Superior temporal gyrus (tissue), 1 donor: Measurements from ENCODE around the gene CTXND1.
"Not testable (repeated sequence)": the region's sequence is repeated elsewhere in the genome, so short reads cannot be mapped to it uniquely, and the experiment has no call there.

Experiments
- DNase-seq: peaks from one replicate; pipeline ENCODE4 v3.0.0-alpha.2; 2016; ENCODE audit errors: extremely low spot score

CTXND1 gene

GRCh38 chr15:80160570-80161156 lies 91.3 kb downstream of the CTXND1 start:
- DNase-seq = peak; percentile 35

- DNase-seq = no peak
Measured at GRCh38 chr15:80159811-80160569, 92.0 kb downstream of the CTXND1 start.

- DNase-seq = no peak
Measured at GRCh38 chr15:80159301-80159700, 92.7 kb downstream of the CTXND1 start.

GRCh38 chr15:80157215-80157614 lies 94.8 kb downstream of the CTXND1 start:
- no peak for DNase-seq

- DNase-seq = no peak
Measured at GRCh38 chr15:80156176-80156720, 95.8 kb downstream of the CTXND1 start.

GRCh38 chr15:80155378-80156175 lies 96.4 kb downstream of the CTXND1 start:
- DNase-seq = not testable (repeated sequence)

GRCh38 chr15:80155001-80155377 lies 97.0 kb downstream of the CTXND1 start:
- no peak for DNase-seq

- DNase-seq = no peak
Measured at GRCh38 chr15:80154336-80154735, 97.7 kb downstream of the CTXND1 start.

GRCh38 chr15:80153900-80154299 lies 98.1 kb downstream of the CTXND1 start:
- DNase-seq = no peak

- DNase-seq = peak; percentile 20
Measured at GRCh38 chr15:80152896-80153876, 98.8 kb downstream of the CTXND1 start, which contains the start of gene FAH. FAH (plus strand) TSS chr15:80152999; CDS start chr15:80153055, 56 bp downstream.

- no peak for DNase-seq
Measured at GRCh38 chr15:80152180-80152895, 99.7 kb downstream of the CTXND1 start.

GRCh38 chr15:80151576-80151975 lies 100.4 kb downstream of the CTXND1 start:
- DNase-seq = no peak

- DNase-seq = no peak
Measured at GRCh38 chr15:80151148-80151547, 100.9 kb downstream of the CTXND1 start.
